Occipital lobe (tissue), 2 donors: ENCODE measurements around the gene RARG. TPM values are rescaled to one million over a fixed set of nuclear protein-coding genes. Genes with fewer than 3 reads are reported as not detected.

Experiments
- DNase-seq: peaks from one replicate; lab custom pipeline; 2025; lab: John Stamatoyannopoulos, UW
- total RNA-seq: library from RNA; depleted of rRNA; stranded (reverse); fragments of >200 nt; gene quantifications from one replicate; pipeline ENCODE4 v1.2.3, GENCODE V29; 2014

The RARG gene
- total RNA-seq, 1 donor from 2014 or later: 7.6 TPM

DNA sequence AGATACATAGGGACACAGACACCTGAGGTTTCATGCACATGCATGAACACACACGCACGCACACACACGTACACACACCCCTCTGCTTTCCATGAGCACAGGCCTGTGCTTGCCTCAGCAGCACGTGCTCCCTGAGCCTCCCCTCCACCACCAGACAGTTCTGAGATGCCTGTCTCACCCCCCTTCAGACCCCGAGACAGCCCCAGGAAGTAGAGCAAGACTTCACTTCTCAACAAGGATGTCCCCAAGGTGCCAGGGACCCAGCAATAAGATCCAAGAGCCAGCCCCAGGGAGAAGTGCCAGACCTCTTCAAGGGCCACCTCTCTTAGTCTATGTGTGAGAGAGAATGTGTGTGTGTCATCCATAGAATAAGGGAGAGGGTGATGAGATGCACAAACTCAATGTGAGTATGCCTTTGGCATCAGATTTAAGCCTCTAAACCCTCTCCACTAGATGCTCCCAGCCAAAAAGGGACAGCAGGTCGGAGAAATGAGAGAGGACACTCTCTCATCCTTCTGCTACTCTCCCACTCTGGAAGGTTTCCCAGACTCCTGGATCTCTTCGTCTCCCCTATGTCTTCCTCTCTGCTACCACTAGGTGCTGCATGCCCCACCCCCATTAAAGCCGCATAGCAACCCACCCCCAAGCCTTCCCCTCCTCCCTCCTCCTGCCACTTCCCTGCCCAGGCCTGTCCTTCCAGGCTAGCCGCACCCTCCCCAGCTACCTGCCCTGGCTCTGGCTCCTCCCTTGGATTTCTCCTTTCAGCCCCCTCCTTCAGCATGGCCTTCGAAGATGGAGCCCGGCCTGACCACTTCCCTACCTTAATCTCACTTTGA, 7.7 kb downstream of the RARG start:
- no peak for DNase-seq

GRCh38 chr12:53223389-53224060, 8.5 kb downstream of the RARG start:
- DNase-seq: no peak

DNA sequence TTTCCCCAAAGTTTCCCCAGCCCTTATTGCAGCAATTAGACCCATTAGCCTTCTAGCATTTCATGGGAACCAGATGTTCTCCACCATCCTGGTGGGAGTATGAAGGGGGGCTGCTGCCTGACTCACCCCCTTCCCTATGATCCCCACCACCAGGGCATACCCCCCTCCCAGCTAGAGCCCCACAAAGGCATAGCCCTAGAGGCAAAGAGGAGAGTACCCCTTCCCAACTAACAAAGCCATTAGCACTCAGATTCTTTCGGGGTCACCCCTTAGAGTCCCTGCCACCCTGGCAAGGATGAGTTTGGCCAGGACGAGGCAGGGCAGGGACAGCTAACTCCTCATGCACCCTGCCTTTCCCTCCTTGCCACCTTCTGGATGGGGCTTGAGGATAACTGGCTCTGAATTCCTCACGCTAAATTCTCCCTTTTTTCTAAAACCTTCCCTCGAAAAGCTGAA, 9.2 kb downstream of the RARG start:
- no peak for DNase-seq

- no peak for DNase-seq
Measured at GRCh38 chr12:53222170-53222721, 9.8 kb downstream of the RARG start.

- DNase-seq: peak; percentile 24
Measured at GRCh38 chr12:53221203-53222080, 10.6 kb downstream of the RARG start.

- peak; percentile 78 for DNase-seq
Measured at GRCh38 chr12:53220694-53221202, 11.3 kb downstream of the RARG start.

GRCh38 chr12:53219956-53220693, 11.9 kb downstream of the RARG start:
- peak; percentile 59 for DNase-seq

GRCh38 chr12:53219292-53219955, 12.6 kb downstream of the RARG start:
- no peak for DNase-seq

- no peak for DNase-seq
Measured at GRCh38 chr12:53218551-53219291, 13.3 kb downstream of the RARG start.

- no peak for DNase-seq
Measured at GRCh38 chr12:53217931-53218307, 14.1 kb downstream of the RARG start.

- no peak for DNase-seq
Measured at GRCh38 chr12:53217051-53217930, 14.7 kb downstream of the RARG start.

DNA sequence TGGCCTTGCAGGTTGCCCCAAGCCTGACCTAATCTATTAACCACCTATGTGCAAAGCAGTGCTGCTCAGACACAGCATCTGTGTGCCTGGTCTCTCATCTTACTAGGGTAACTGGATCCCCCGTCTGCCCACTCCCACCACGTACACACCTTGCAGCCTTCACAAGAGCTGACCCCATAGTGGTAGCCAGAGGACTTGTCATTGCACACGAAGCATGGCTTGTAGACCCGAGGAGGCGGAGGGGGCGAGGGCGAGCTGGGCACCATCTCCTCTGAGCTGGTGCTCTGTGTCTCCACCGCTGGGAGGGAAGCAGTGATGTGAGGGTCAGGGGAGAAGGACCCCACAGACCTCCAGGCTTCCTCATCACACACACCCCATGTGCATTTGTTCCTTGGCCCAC, 16.5 kb downstream of the RARG start:
- no peak for DNase-seq

GRCh38 chr12:53214687-53215455, 17.1 kb downstream of the RARG start:
- DNase-seq: no peak

DNA sequence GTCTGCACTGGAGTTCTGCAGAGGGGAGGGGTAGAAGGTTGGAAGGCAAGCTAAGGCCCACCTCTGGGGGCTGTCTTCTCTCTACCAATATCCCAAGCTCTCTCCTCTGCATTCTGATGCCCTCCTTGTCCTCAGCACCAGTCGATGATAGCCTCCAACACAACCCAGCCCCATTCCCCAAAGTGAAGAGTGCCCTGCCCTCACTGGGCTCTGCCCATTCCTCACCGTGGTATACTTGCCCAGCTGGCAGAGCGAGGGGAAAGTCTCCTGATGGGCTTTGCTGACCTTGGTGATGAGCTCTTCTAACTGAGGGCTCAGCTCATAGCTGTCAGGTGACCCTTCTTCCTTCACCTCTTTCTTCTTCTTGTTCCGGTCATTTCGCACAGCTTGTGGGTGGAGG, 17.8 kb downstream of the RARG start:
- no peak for DNase-seq

DNA sequence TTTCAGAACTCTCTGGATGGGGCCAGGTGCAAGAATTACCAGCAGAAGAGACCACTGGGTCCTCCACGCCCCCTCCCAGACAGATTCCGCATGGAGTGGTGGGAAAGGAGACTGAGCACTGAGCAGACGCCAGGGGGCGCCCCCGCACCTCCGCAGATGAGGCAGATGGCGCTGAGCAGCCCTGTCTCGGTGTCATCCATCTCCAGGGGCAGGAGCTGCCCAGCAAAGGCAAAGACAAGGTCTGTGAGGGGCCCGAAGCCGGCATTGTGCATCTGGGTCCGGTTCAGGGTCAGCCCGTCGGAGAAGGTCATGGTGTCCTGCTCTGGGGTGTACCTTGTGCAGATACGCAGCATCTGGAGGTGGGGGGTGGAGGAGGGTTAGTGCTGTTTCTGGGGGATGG, 18.7 kb downstream of the RARG start:
- DNase-seq: peak; percentile 57

GRCh38 chr12:53212931-53213330, 19.1 kb downstream of the RARG start:
- no peak for DNase-seq
